GM12865 (cell line): ENCODE results near the gene RPGR.

Source experiments
- DNase-seq: peaks from one replicate; pipeline ENCODE4 v3.0.0; 2010; ENCODE audit warnings: low read depth
- H3K4me3 ChIP-seq: 2 replicates; pipeline ENCODE4 v1.5.1; 2011; ENCODE audit warnings: mild to moderate bottlenecking, low read depth, low read length, control low read depth
- CTCF ChIP-seq: IDR thresholded peaks from 2 replicates; pipeline ENCODE4 v1.5.1; 2011; ENCODE audit warnings: low read length, control low read depth, low read depth, inconsistent platforms; ENCODE audit not compliant: insufficient read depth; ENCODE audit errors: missing control alignments

RPGR gene

GRCh38 chrX:38313190-38313589 is 14.1 kb downstream of the RPGR start:
- DNase-seq, result no peak
- no peak overlapping the region for H3K4me3 ChIP-seq
- no peak for TF ChIP-seq CTCF

- TF ChIP-seq CTCF, result no peak
- no peak for DNase-seq
- no peak overlapping the region for H3K4me3 ChIP-seq
These were observed 14.9 kb downstream of the RPGR start for GRCh38 chrX:38312436-38312835.

- DNase-seq, result no peak
- TF ChIP-seq CTCF, result no peak
- no peak overlapping the region for H3K4me3 ChIP-seq
These were observed 15.6 kb downstream of the RPGR start for GRCh38 chrX:38311743-38312142.

- H3K4me3 ChIP-seq, result no peak overlapping the region
- no peak for DNase-seq
- no peak for TF ChIP-seq CTCF
These were observed 21.3 kb downstream of the RPGR start for GRCh38 chrX:38305971-38306370.

GRCh38 chrX:38304010-38304409 is 23.3 kb downstream of the RPGR start:
- no peak overlapping the region for H3K4me3 ChIP-seq
- no peak for TF ChIP-seq CTCF
- no peak for DNase-seq

GRCh38 chrX:38293741-38294140 is 33.6 kb downstream of the RPGR start:
- TF ChIP-seq CTCF, result no peak
- DNase-seq, result no peak

GRCh38 chrX:38287674-38288073 is 39.6 kb downstream of the RPGR start:
- no peak overlapping the region for H3K4me3 ChIP-seq
- TF ChIP-seq CTCF, result no peak
- peak; percentile 6 for DNase-seq

More at GRCh38 chrX:38293741-38294140, 33.6 kb downstream of the RPGR start:
- H3K4me3 ChIP-seq, result no peak overlapping the region
